ENCODE measurements around the gene HSD17B8.

- TF ChIP-seq CTCF (IDR thresholded peaks at IDR 0.05; ENCODE audit: low read length) (no peak), EZH2 (IDR thresholded peaks at IDR 0.05; ENCODE audit: borderline replicate concordance, low read length) (no peak)
These were observed 39.0 kb downstream of the HSD17B8 start for GRCh38 chr6:33243476-33243875.

Measured in OCI-LY1 (cell line).